Panc1 (cell line): ENCODE measurements around the gene PLS3.

Experiments used
- POLR2AphosphoS5 ChIP-seq: IDR thresholded peaks from 2 replicates; pipeline ENCODE4 v1.6.1; 2012; ENCODE audit warnings: mild to moderate bottlenecking, low read depth, low read length, moderate library complexity
- SIN3A ChIP-seq: IDR thresholded peaks from 2 replicates; pipeline ENCODE4 v1.6.1; 2012; ENCODE audit warnings: low read depth, mild to moderate bottlenecking, low read length, moderate library complexity, borderline replicate concordance; ENCODE audit not compliant: insufficient read depth
- TF ChIP-seq, protein P1 (sequence below): fragments of 450-650 bp; IDR thresholded peaks from 2 replicates; pipeline ENCODE4 v1.5.1; 2017; ENCODE audit warnings: mild to moderate bottlenecking
- TF ChIP-seq, protein P2 (sequence below), 2 experiments: IDR thresholded peaks; 2 replicates each; pipeline ENCODE4 v1.6.1; 2011 to 2012; ENCODE audit warnings: low read depth in 2 of 2, control low read depth in 1 of 2, low read length in 1 of 2, mild to moderate bottlenecking in 1 of 2, moderate library complexity in 1 of 2; ENCODE audit not compliant: insufficient read depth in 1 of 2

DNA sequence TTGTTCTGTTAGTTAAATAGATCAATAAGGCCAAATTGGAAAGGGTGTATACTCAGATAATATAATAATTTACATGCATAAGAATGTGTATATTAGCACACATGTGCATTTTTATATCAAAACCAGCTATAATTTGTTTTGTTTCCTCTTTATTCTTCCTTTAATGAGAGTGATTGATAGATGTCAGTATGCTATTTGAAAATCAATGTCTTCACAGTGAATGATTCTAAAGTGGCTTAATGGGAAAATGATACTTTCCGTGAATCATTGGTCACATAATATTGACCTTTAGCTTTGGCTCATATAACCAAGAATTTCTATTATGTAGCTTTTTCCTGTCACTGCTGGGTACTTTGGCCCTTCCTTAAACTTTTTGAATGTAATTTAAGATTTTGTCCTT lies 48.6 kb downstream of the PLS3 start:
- TF ChIP-seq POLR2AphosphoS5 = no peak
- TF ChIP-seq, protein P1, sequence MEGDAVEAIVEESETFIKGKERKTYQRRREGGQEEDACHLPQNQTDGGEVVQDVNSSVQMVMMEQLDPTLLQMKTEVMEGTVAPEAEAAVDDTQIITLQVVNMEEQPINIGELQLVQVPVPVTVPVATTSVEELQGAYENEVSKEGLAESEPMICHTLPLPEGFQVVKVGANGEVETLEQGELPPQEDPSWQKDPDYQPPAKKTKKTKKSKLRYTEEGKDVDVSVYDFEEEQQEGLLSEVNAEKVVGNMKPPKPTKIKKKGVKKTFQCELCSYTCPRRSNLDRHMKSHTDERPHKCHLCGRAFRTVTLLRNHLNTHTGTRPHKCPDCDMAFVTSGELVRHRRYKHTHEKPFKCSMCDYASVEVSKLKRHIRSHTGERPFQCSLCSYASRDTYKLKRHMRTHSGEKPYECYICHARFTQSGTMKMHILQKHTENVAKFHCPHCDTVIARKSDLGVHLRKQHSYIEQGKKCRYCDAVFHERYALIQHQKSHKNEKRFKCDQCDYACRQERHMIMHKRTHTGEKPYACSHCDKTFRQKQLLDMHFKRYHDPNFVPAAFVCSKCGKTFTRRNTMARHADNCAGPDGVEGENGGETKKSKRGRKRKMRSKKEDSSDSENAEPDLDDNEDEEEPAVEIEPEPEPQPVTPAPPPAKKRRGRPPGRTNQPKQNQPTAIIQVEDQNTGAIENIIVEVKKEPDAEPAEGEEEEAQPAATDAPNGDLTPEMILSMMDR = no peak
- TF ChIP-seq, protein P2, sequence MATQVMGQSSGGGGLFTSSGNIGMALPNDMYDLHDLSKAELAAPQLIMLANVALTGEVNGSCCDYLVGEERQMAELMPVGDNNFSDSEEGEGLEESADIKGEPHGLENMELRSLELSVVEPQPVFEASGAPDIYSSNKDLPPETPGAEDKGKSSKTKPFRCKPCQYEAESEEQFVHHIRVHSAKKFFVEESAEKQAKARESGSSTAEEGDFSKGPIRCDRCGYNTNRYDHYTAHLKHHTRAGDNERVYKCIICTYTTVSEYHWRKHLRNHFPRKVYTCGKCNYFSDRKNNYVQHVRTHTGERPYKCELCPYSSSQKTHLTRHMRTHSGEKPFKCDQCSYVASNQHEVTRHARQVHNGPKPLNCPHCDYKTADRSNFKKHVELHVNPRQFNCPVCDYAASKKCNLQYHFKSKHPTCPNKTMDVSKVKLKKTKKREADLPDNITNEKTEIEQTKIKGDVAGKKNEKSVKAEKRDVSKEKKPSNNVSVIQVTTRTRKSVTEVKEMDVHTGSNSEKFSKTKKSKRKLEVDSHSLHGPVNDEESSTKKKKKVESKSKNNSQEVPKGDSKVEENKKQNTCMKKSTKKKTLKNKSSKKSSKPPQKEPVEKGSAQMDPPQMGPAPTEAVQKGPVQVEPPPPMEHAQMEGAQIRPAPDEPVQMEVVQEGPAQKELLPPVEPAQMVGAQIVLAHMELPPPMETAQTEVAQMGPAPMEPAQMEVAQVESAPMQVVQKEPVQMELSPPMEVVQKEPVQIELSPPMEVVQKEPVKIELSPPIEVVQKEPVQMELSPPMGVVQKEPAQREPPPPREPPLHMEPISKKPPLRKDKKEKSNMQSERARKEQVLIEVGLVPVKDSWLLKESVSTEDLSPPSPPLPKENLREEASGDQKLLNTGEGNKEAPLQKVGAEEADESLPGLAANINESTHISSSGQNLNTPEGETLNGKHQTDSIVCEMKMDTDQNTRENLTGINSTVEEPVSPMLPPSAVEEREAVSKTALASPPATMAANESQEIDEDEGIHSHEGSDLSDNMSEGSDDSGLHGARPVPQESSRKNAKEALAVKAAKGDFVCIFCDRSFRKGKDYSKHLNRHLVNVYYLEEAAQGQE (IDR thresholded peaks at IDR 0.05; ENCODE audit: insufficient read depth in 1 of 2, low read depth in 2 of 2, low read length in 1 of 2) = no peak
- no peak for TF ChIP-seq SIN3A
